A673 (cell line): ENCODE measurements around the gene GSDMA.

ENCODE experiments used
- CTCF ChIP-seq: fragments of 300-800, 200-600 bp; sonication (generic); conservative IDR thresholded peaks from 2 replicates; pipeline ENCODE4 v1.5.1; 2017; ENCODE audit warnings: low read depth, mild to moderate bottlenecking, antibody characterized with exemption, low read length, moderate library complexity, mixed read lengths
- EZH2 ChIP-seq: fragments of 200-600 bp; sonication (generic); IDR thresholded peaks from 2 replicates; pipeline ENCODE4 v1.6.1; 2017; ENCODE audit warnings: borderline replicate concordance, low read depth, mild to moderate bottlenecking, mixed read lengths, antibody characterized with exemption, low read length; ENCODE audit not compliant: poor library complexity, severe bottlenecking

GRCh38 chr17:40024901-40025300 is 62.1 kb downstream of the GSDMA start:
- TF ChIP-seq CTCF (no peak), EZH2 (no peak)
